ENCODE results near the gene ZNF691.
"Not testable (repeated sequence)": the region's sequence is repeated elsewhere in the genome, so short reads cannot be mapped to it uniquely, and the experiment has no call there.

The ZNF691 gene

GRCh38 chr1:42886046-42886739 lies 39.8 kb downstream of the ZNF691 start:
- DNase-seq (ENCODE audit: low read depth, low spot score), result no peak
- TF ChIP-seq CTCF (IDR thresholded peaks at IDR 0.05; ENCODE audit: insufficient read depth, low read length, missing control alignments), result no peak
- POLR2A ChIA-PET, result no interaction called here

DNA sequence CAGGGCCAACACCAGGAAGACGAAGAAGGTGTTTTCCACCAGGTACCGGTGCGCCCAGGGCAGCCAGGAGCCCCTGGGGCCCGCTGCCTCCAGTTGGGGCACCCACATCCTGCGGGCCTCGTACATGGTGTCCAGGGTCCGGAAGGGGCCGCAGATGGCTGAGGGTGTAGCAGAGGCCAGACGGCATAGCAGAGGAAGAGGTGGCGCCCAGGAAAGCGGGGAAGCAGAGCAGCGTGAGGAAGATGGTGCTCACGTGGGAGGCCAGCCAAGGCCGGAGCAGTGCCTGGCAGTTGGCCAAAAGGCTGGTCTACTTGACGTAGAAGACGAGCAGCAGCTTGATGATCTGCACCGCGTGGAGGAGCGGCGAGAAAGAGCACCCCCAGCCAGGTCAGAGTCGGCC lies 40.4 kb downstream of the ZNF691 start:
- DNase-seq (ENCODE audit: low read depth, low spot score), result no peak
- ChIA-PET POLR2A (no interaction called here), CTCF (interaction anchor here (1.0 kb wide), 1 partner anchor 9 kb away, joined by 3 read pairs; no protein-coding TSS in a partner anchor)
- H3K4me3 ChIP-seq (ENCODE audit: low read depth, low read length), result no peak overlapping the region
- no peak for TF ChIP-seq CTCF (IDR thresholded peaks at IDR 0.05; ENCODE audit: insufficient read depth, low read length, missing control alignments)

More at GRCh38 chr1:42886046-42886739, 39.8 kb downstream of the ZNF691 start:
- CTCF ChIA-PET, result interaction anchor here (1.0 kb wide), 1 partner anchor 9 kb away, joined by 3 read pairs; no protein-coding TSS in a partner anchor
- no peak overlapping the region for H3K4me3 ChIP-seq (ENCODE audit: low read depth, low read length)

DNA sequence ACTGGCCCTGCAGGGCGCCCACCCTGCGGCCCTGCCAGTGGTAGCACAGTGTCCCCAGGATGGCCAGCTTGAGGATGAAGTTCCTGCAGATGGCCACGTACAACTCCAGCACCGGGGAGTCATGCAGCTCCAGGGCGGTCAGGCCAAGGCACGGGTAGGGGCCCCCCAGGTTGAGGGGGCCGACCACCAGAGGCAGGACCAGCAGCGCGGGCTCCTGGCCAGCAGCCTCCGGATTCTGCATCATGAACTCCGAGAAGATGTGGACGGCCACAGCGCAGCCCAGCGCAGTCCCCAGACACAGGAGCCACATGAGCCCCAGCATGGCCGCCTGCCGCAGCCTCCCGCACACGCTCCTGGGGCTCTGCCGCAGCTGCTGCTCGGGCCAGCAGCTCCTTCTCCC lies 41.0 kb downstream of the ZNF691 start:
- TF ChIP-seq CTCF (IDR thresholded peaks at IDR 0.05; ENCODE audit: insufficient read depth, low read length, missing control alignments), result no peak
- ChIA-PET POLR2A (no interaction called here), CTCF (no interaction called here)
- no peak overlapping the region for H3K4me3 ChIP-seq (ENCODE audit: low read depth, low read length)
- no peak for DNase-seq (ENCODE audit: low read depth, low spot score)

GRCh38 chr1:42888013-42888633 lies 41.7 kb downstream of the ZNF691 start:
- no peak for DNase-seq (ENCODE audit: low read depth, low spot score)
- ChIA-PET POLR2A (no interaction called here), CTCF (no interaction called here)
- H3K4me3 ChIP-seq (ENCODE audit: low read depth, low read length), result no peak overlapping the region
- TF ChIP-seq CTCF (IDR thresholded peaks at IDR 0.05; ENCODE audit: insufficient read depth, low read length, missing control alignments), result no peak

GRCh38 chr1:42889264-42889663 lies 42.9 kb downstream of the ZNF691 start:
- ChIA-PET POLR2A (no interaction called here), CTCF (interaction anchor here (1.2 to 1.5 kb wide), 3 partner anchors 24 to 184 kb away, joined by 3 to 8 read pairs (median 8); no protein-coding TSS in a partner anchor)
- H3K4me3 ChIP-seq (ENCODE audit: low read depth, low read length), result no peak overlapping the region
- DNase-seq (ENCODE audit: low read depth, low spot score), result no peak
- TF ChIP-seq CTCF (IDR thresholded peaks at IDR 0.05; ENCODE audit: insufficient read depth, low read length, missing control alignments), result no peak

- no peak for DNase-seq (ENCODE audit: low read depth, low spot score)
- H3K4me3 ChIP-seq (ENCODE audit: low read depth, low read length), result no peak overlapping the region
- TF ChIP-seq CTCF (IDR thresholded peaks at IDR 0.05; ENCODE audit: insufficient read depth, low read length, missing control alignments), result no peak
- ChIA-PET CTCF (interaction anchor here (1.9 kb wide), 1 partner anchor 21 kb away, joined by 6 read pairs; no protein-coding TSS in a partner anchor), POLR2A (no interaction called here)
Measured at GRCh38 chr1:42891465-42892138, 45.2 kb downstream of the ZNF691 start.

GRCh38 chr1:42899960-42900359 lies 53.5 kb downstream of the ZNF691 start:
- H3K4me3 ChIP-seq (ENCODE audit: low read depth, low read length); DNase-seq (ENCODE audit: low read depth, low spot score); POLR2A ChIA-PET: not testable (repeated sequence)
- CTCF ChIA-PET, result interaction anchor here (2.3 kb wide), 1 partner anchor 174 kb away, joined by 10 read pairs; no protein-coding TSS in a partner anchor

Data from AG04449 (cell line).